ENCODE measurements around the gene TAOK2.

GRCh38 chr16:30023586-30023985 is 49.9 kb downstream of the TAOK2 start:
- TF ChIP-seq POLR2A (IDR thresholded peaks at IDR 0.05) (no peak), CTCF (IDR thresholded peaks at IDR 0.05) (no peak)
